Measurements from ENCODE around the gene LSM14B.
A peak's percentile ranks its signal among the peaks of the same experiment; 100 is the strongest.

Gene LSM14B

GRCh38 chr20:62133864-62134263 lies 11.6 kb downstream of the LSM14B start:
- no peaks in the 10 kb centered on the region for H3K27me3 ChIP-seq (ENCODE audit: control insufficient read depth in 1 of 2, insufficient read depth in 1 of 2, low read length in 2 of 2)
- peaks cover 9% of the 10 kb centered on the region for H3K4me1 ChIP-seq (ENCODE audit: control insufficient read depth, insufficient read depth, low read depth, low read length)
- H2AFZ ChIP-seq (ENCODE audit: low read depth, low read length), result no peak overlapping the region
- H2AK5ac ChIP-seq (ENCODE audit: low read length, severe bottlenecking), result no peak overlapping the region
- peaks cover 92 to 96% of the 10 kb centered on the region in 2 experiments for H3K36me3 ChIP-seq (ENCODE audit: control insufficient read depth in 1 of 2, insufficient read depth in 2 of 2, low read depth in 1 of 2, low read length in 2 of 2)
- H3K9me3 ChIP-seq (ENCODE audit: control insufficient read depth, low read length), result no peaks in the 10 kb centered on the region
- H4K8ac ChIP-seq (ENCODE audit: low read length), result peak overlapping the region; percentile 25
- no peak overlapping the region for H3K9ac ChIP-seq (ENCODE audit: low read length)
- no peak overlapping the region for H2BK5ac ChIP-seq (ENCODE audit: low read depth, low read length, poor library complexity, severe bottlenecking)
- H2BK120ac ChIP-seq (ENCODE audit: low read depth, low read length), result no peak overlapping the region
- no peak overlapping the region for H3K4me3 ChIP-seq (ENCODE audit: insufficient read depth in 1 of 2, low read depth in 1 of 2, low read length in 2 of 2)
- H3K23ac ChIP-seq (ENCODE audit: low read length in 2 of 2), result peak overlapping the region in 1 of 2 experiments; percentile 28
- no peak overlapping the region for H3K18ac ChIP-seq (ENCODE audit: low read depth in 1 of 2, low read length in 2 of 2)
- H2BK15ac ChIP-seq (ENCODE audit: low read depth, poor library complexity, severe bottlenecking), result no peak overlapping the region
- no peak overlapping the region for H3K4me2 ChIP-seq (ENCODE audit: low read length, poor library complexity, severe bottlenecking)
- H3K14ac ChIP-seq (ENCODE audit: low read length in 2 of 2), result no peak overlapping the region
- WGBS, result 89% methylated on average over 12 of the region's 12 CpGs
- H3K27ac ChIP-seq (ENCODE audit: low read length, poor library complexity, severe bottlenecking), result no peak overlapping the region
- no peak overlapping the region for H4K91ac ChIP-seq (ENCODE audit: low read length)
- H3K79me1 ChIP-seq (replicated peaks; ENCODE audit: low read length, poor library complexity, severe bottlenecking), result peaks cover 60% of the 10 kb centered on the region
- DNase-seq, result no peak
- H3K4ac ChIP-seq (ENCODE audit: low read depth in 1 of 2, low read length in 2 of 2), result no peak overlapping the region
- H2BK12ac ChIP-seq (ENCODE audit: low read length in 2 of 2), result no peak overlapping the region

- H3K36me3 ChIP-seq (ENCODE audit: control insufficient read depth in 1 of 2, insufficient read depth in 2 of 2, low read depth in 1 of 2, low read length in 2 of 2), result peaks cover 92 to 96% of the 10 kb centered on the region in 2 experiments
These were observed 12.5 kb downstream of the LSM14B start for GRCh38 chr20:62134735-62135231.

GRCh38 chr20:62135573-62136266 lies 13.4 kb downstream of the LSM14B start:
- Histone ChIP-seq H3K14ac (ENCODE audit: low read length in 2 of 2) (no peak overlapping the region), H2AFZ (ENCODE audit: low read depth, low read length) (no peak overlapping the region), H3K79me1 (replicated peaks; ENCODE audit: low read length, poor library complexity, severe bottlenecking) (peaks cover 47% of the 10 kb centered on the region), H3K23ac (ENCODE audit: low read length in 2 of 2) (no peak overlapping the region), H3K9ac (ENCODE audit: low read length) (peak overlapping the region; percentile 46), H2BK15ac (ENCODE audit: low read depth, poor library complexity, severe bottlenecking) (no peak overlapping the region), H3K27me3 (ENCODE audit: control insufficient read depth in 1 of 2, insufficient read depth in 1 of 2, low read length in 2 of 2) (no peaks in the 10 kb centered on the region), H3K4me2 (ENCODE audit: low read length, poor library complexity, severe bottlenecking) (no peak overlapping the region), H3K36me3 (ENCODE audit: control insufficient read depth in 1 of 2, insufficient read depth in 2 of 2, low read depth in 1 of 2, low read length in 2 of 2) (peaks cover 86 to 96% of the 10 kb centered on the region in 2 experiments), H2BK120ac (ENCODE audit: low read depth, low read length) (no peak overlapping the region), H2BK12ac (ENCODE audit: low read length in 2 of 2) (no peak overlapping the region), H3K9me3 (ENCODE audit: control insufficient read depth, low read length) (no peaks in the 10 kb centered on the region), H4K91ac (ENCODE audit: low read length) (no peak overlapping the region), H3K18ac (ENCODE audit: low read depth in 1 of 2, low read length in 2 of 2) (no peak overlapping the region), H4K8ac (ENCODE audit: low read length) (no peak overlapping the region), H2BK5ac (ENCODE audit: low read depth, low read length, poor library complexity, severe bottlenecking) (no peak overlapping the region), H2AK5ac (ENCODE audit: low read length, severe bottlenecking) (no peak overlapping the region), H3K27ac (ENCODE audit: low read length, poor library complexity, severe bottlenecking) (no peak overlapping the region), H3K4ac (ENCODE audit: low read depth in 1 of 2, low read length in 2 of 2) (no peak overlapping the region), H3K4me3 (ENCODE audit: insufficient read depth in 1 of 2, low read depth in 1 of 2, low read length in 2 of 2) (no peak overlapping the region), H3K4me1 (ENCODE audit: control insufficient read depth, insufficient read depth, low read depth, low read length) (peaks cover 10% of the 10 kb centered on the region)
- WGBS, result over 99% methylated on average over 8 of the region's 8 CpGs
- no peak for DNase-seq

More at GRCh38 chr20:62134735-62135231, 12.5 kb downstream of the LSM14B start:
- H3K27me3 ChIP-seq (ENCODE audit: control insufficient read depth in 1 of 2, insufficient read depth in 1 of 2, low read length in 2 of 2), result no peaks in the 10 kb centered on the region
- no peak overlapping the region for H2BK5ac ChIP-seq (ENCODE audit: low read depth, low read length, poor library complexity, severe bottlenecking)
- no peak overlapping the region for H4K8ac ChIP-seq (ENCODE audit: low read length)
- 84% methylated on average over 9 of the region's 11 CpGs for WGBS
- no peak overlapping the region for H2AFZ ChIP-seq (ENCODE audit: low read depth, low read length)
- H3K79me1 ChIP-seq (replicated peaks; ENCODE audit: low read length, poor library complexity, severe bottlenecking), result peaks cover 54% of the 10 kb centered on the region
- no peak overlapping the region for H2BK15ac ChIP-seq (ENCODE audit: low read depth, poor library complexity, severe bottlenecking)
- peak overlapping the region in 1 of 2 experiments; percentile 60 for H2BK12ac ChIP-seq (ENCODE audit: low read length in 2 of 2)
- no peak overlapping the region for H2AK5ac ChIP-seq (ENCODE audit: low read length, severe bottlenecking)
- H3K27ac ChIP-seq (ENCODE audit: low read length, poor library complexity, severe bottlenecking), result no peak overlapping the region
- no peaks in the 10 kb centered on the region for H3K9me3 ChIP-seq (ENCODE audit: control insufficient read depth, low read length)
- no peak overlapping the region for H3K4ac ChIP-seq (ENCODE audit: low read depth in 1 of 2, low read length in 2 of 2)
- no peak overlapping the region for H2BK120ac ChIP-seq (ENCODE audit: low read depth, low read length)
- H3K18ac ChIP-seq (ENCODE audit: low read depth in 1 of 2, low read length in 2 of 2), result no peak overlapping the region
- no peak overlapping the region for H3K4me2 ChIP-seq (ENCODE audit: low read length, poor library complexity, severe bottlenecking)
- no peak overlapping the region for H3K14ac ChIP-seq (ENCODE audit: low read length in 2 of 2)
- no peak overlapping the region for H4K91ac ChIP-seq (ENCODE audit: low read length)
- peaks cover 9% of the 10 kb centered on the region for H3K4me1 ChIP-seq (ENCODE audit: control insufficient read depth, insufficient read depth, low read depth, low read length)
- DNase-seq, result peak; percentile 36
- H3K4me3 ChIP-seq (ENCODE audit: insufficient read depth in 1 of 2, low read depth in 1 of 2, low read length in 2 of 2), result no peak overlapping the region
- peak overlapping the region; percentile 46 for H3K9ac ChIP-seq (ENCODE audit: low read length)
- H3K23ac ChIP-seq (ENCODE audit: low read length in 2 of 2), result no peak overlapping the region

GRCh38 chr20:62136283-62137091 lies 14.2 kb downstream of the LSM14B start:
- Histone ChIP-seq H3K14ac (ENCODE audit: low read length in 2 of 2) (no peak overlapping the region), H2BK15ac (ENCODE audit: low read depth, poor library complexity, severe bottlenecking) (no peak overlapping the region), H3K18ac (ENCODE audit: low read depth in 1 of 2, low read length in 2 of 2) (no peak overlapping the region), H3K4ac (ENCODE audit: low read depth in 1 of 2, low read length in 2 of 2) (no peak overlapping the region), H2BK120ac (ENCODE audit: low read depth, low read length) (no peak overlapping the region), H3K9me3 (ENCODE audit: control insufficient read depth, low read length) (no peaks in the 10 kb centered on the region), H3K9ac (ENCODE audit: low read length) (no peak overlapping the region), H3K4me2 (ENCODE audit: low read length, poor library complexity, severe bottlenecking) (no peak overlapping the region), H4K91ac (ENCODE audit: low read length) (no peak overlapping the region), H2AFZ (ENCODE audit: low read depth, low read length) (no peak overlapping the region), H2BK12ac (ENCODE audit: low read length in 2 of 2) (no peak overlapping the region), H2AK5ac (ENCODE audit: low read length, severe bottlenecking) (no peak overlapping the region), H4K8ac (ENCODE audit: low read length) (no peak overlapping the region), H3K27ac (ENCODE audit: low read length, poor library complexity, severe bottlenecking) (no peak overlapping the region), H3K79me1 (replicated peaks; ENCODE audit: low read length, poor library complexity, severe bottlenecking) (peaks cover 40% of the 10 kb centered on the region), H3K23ac (ENCODE audit: low read length in 2 of 2) (no peak overlapping the region), H2BK5ac (ENCODE audit: low read depth, low read length, poor library complexity, severe bottlenecking) (no peak overlapping the region), H3K4me3 (ENCODE audit: insufficient read depth in 1 of 2, low read depth in 1 of 2, low read length in 2 of 2) (no peak overlapping the region), H3K4me1 (ENCODE audit: control insufficient read depth, insufficient read depth, low read depth, low read length) (peaks cover 16% of the 10 kb centered on the region), H3K27me3 (ENCODE audit: control insufficient read depth in 1 of 2, insufficient read depth in 1 of 2, low read length in 2 of 2) (no peaks in the 10 kb centered on the region), H3K36me3 (ENCODE audit: control insufficient read depth in 1 of 2, insufficient read depth in 2 of 2, low read depth in 1 of 2, low read length in 2 of 2) (peaks cover 82 to 89% of the 10 kb centered on the region in 2 experiments)
- peak; percentile 73 for DNase-seq
- 69% methylated on average over 6 of the region's 8 CpGs for WGBS
